Measurements from ENCODE around the gene NANS. TPM values are rescaled to one million over a fixed set of nuclear protein-coding genes. Genes with fewer than 3 reads are reported as not detected.

The NANS gene
- total RNA-seq, 1 experiment from 2014 or later = 40.4 TPM

GRCh38 chr9:98094316-98094715 is 37.8 kb downstream of the NANS start:
- Mint-ChIP-seq H3K4me1 (peaks cover 37% of the 10 kb centered on the region in 2 experiments), H3K27ac (peak overlapping the region in 2 of 3 experiments; percentile 60 to 68; a peak in 3 of 7 replicates), H3K4me3 (peak overlapping the region in 1 of 2 experiments; percentile 41; a peak in 1 of 5 replicates), H3K27me3 (ENCODE audit: low read depth) (peaks cover 3% of the 10 kb centered on the region; the same call in 1 of the 2 replicates), H3K9me3 (no peaks in the 10 kb centered on the region), H3K36me3 (ENCODE audit: insufficient read depth in 1 of 3, low read depth in 3 of 3) (peaks cover 1 to 15% (median 4%) of the 10 kb centered on the region in 3 experiments; a peak in 4 of 7 replicates)
- Histone ChIP-seq H3K4me1 (ENCODE audit: insufficient read depth, low read length) (peaks cover 2% of the 10 kb centered on the region; the same call in 1 of the 2 replicates), H3K18ac (ENCODE audit: insufficient read length, low read depth, low read length) (no peak overlapping the region), H2BK15ac (ENCODE audit: low read depth, low read length) (no peak overlapping the region), H2AFZ (ENCODE audit: low read length) (no peak overlapping the region), H3K79me2 (ENCODE audit: insufficient read depth, low read length) (no peaks in the 10 kb centered on the region), H3K9me3 (ENCODE audit: control insufficient read depth, low read depth, low read length) (no peaks in the 10 kb centered on the region), H4K8ac (replicated peaks; ENCODE audit: insufficient read length, low read depth, low read length) (no peak overlapping the region), H3K4ac (ENCODE audit: low read depth, low read length) (no peak overlapping the region), H3K27ac (ENCODE audit: insufficient read length, low read depth, low read length) (no peak overlapping the region), H4K91ac (ENCODE audit: insufficient read length, low read depth, low read length) (no peak overlapping the region), H3K27me3 (ENCODE audit: insufficient read depth, low read length) (no peaks in the 10 kb centered on the region), H2AK5ac (ENCODE audit: insufficient read length, low read length) (no peak overlapping the region), H2BK120ac (ENCODE audit: low read depth, low read length, poor library complexity, severe bottlenecking) (no peak overlapping the region), H3K79me1 (ENCODE audit: insufficient read depth, low read depth, low read length, poor library complexity, severe bottlenecking) (no peaks in the 10 kb centered on the region), H3K23me2 (ENCODE audit: insufficient read length, low read depth, low read length, poor library complexity, severe bottlenecking) (peaks cover 4% of the 10 kb centered on the region), H2BK12ac (ENCODE audit: insufficient read length, low read depth, low read length) (no peak overlapping the region), H3K14ac (ENCODE audit: insufficient read depth, low read length) (no peak overlapping the region), H4K20me1 (ENCODE audit: control insufficient read depth, insufficient read depth, insufficient read length) (no peaks in the 10 kb centered on the region), H4K5ac (ENCODE audit: insufficient read length, low read depth, low read length) (no peak overlapping the region), H3K4me2 (ENCODE audit: insufficient read depth, insufficient read length, low read length) (no peak overlapping the region), H3K23ac (ENCODE audit: insufficient read length, low read depth, low read length) (no peak overlapping the region), H3K56ac (ENCODE audit: insufficient read length, low read depth, low read length) (no peak overlapping the region), H2BK20ac (ENCODE audit: low read depth, low read length, poor library complexity, severe bottlenecking) (no peak overlapping the region), H3K9ac (ENCODE audit: extremely low read depth, insufficient read length, low read length) (no peak overlapping the region), H2BK5ac (ENCODE audit: insufficient read length, low read length) (no peak overlapping the region), H3T11ph (ENCODE audit: low read length) (no peak overlapping the region)
- WGBS (ENCODE audit: extremely low coverage, insufficient read length, low lambda C conversion rate) = no CpG with 5 or more reads among the region's 4 CpGs
- no peak for DNase-seq
- TF ChIP-seq CTCF (conservative IDR thresholded peaks at IDR 0.05) = no peak
